ENCODE data around the gene GKAP1. TPM values are rescaled to one million over a fixed set of nuclear protein-coding genes. Genes with fewer than 3 reads are reported as not detected.

The GKAP1 gene
- polyA plus RNA-seq, 1 of the 3 experiments (the other 2 are of a cell fraction): 1.7 TPM

GRCh38 chr9:83721509-83721908 lies 96.1 kb downstream of the GKAP1 start:
- Histone ChIP-seq H3K79me2 (ENCODE audit: insufficient read depth) (no peaks in the 10 kb centered on the region), H3K27ac (ENCODE audit: low read depth in 2 of 2, low read length in 1 of 2) (no peak overlapping the region), H3K4me1 (ENCODE audit: control insufficient read depth in 1 of 2, insufficient read depth in 2 of 2, low read depth in 1 of 2, low read length in 1 of 2) (no peaks in the 10 kb centered on the region), H3K9ac (no peak overlapping the region), H3K4me3 (ENCODE audit: low read depth in 2 of 2, low read length in 1 of 2) (no peak overlapping the region), H3F3A (replicated peaks; ENCODE audit: insufficient read depth) (no peaks in the 10 kb centered on the region), H3K9me2 (no peaks in the 10 kb centered on the region), H4K20me1 (ENCODE audit: insufficient read depth) (no peaks in the 10 kb centered on the region), H3K36me3 (replicated peaks in 1 of 2; ENCODE audit: control insufficient read depth in 1 of 2, insufficient read depth in 2 of 2, low read length in 1 of 2) (no peaks in the 10 kb centered on the region), H3K27me3 (ENCODE audit: insufficient read depth) (no peaks in the 10 kb centered on the region), H2AFZ (ENCODE audit: low read depth) (no peak overlapping the region), H3K4me2 (no peak overlapping the region), H3K9me3 (no peaks in the 10 kb centered on the region)
- TF ChIP-seq TCF12 (IDR thresholded peaks at IDR 0.05): no peak
- TF ChIP-seq GABPA (IDR thresholded peaks at IDR 0.05; ENCODE audit: low read depth): no peak
- no peak for TF ChIP-seq PBX3 (IDR thresholded peaks at IDR 0.05)
- TF ChIP-seq MAX (IDR thresholded peaks at IDR 0.05; ENCODE audit: low read depth): no peak
- no peak for TF ChIP-seq EZH2phosphoT487 (IDR thresholded peaks at IDR 0.05; ENCODE audit: borderline replicate concordance, low read depth)
- TF ChIP-seq YY1 (IDR thresholded peaks at IDR 0.05; ENCODE audit: low read depth): no peak
- no peak for TF ChIP-seq ZBTB33 (IDR thresholded peaks at IDR 0.05; ENCODE audit: borderline replicate concordance, low read depth)
- no peak for TF ChIP-seq TEAD4 (IDR thresholded peaks at IDR 0.05; ENCODE audit: borderline replicate concordance, insufficient read depth)
- TF ChIP-seq ELF1 (IDR thresholded peaks at IDR 0.05): no peak
- TF ChIP-seq SMC3 (IDR thresholded peaks at IDR 0.05; ENCODE audit: low read depth, low read length): no peak
- TF ChIP-seq RCOR1 (IDR thresholded peaks at IDR 0.05; ENCODE audit: low read length): no peak
- no peak for TF ChIP-seq POLR2AphosphoS5 (IDR thresholded peaks at IDR 0.05; ENCODE audit: low read depth, low read length)
- TF ChIP-seq EP300 (IDR thresholded peaks at IDR 0.05; ENCODE audit: borderline replicate concordance in 1 of 2, low read depth in 1 of 2, low read length in 1 of 2): no peak
- no peak for DNase-seq
- CTCF ChIA-PET: interaction anchor here (1.8 kb wide), 1 partner anchor 12 kb away, joined by 7 read pairs; no protein-coding TSS in a partner anchor
- POLR2A ChIA-PET: no interaction called here

- no peaks in the 10 kb centered on the region for H3K4me1 ChIP-seq (ENCODE audit: control insufficient read depth in 1 of 2, insufficient read depth in 2 of 2, low read depth in 1 of 2, low read length in 1 of 2)
- no peaks in the 10 kb centered on the region for H3F3A ChIP-seq (replicated peaks; ENCODE audit: insufficient read depth)
- H3K4me3 ChIP-seq (ENCODE audit: low read depth in 2 of 2, low read length in 1 of 2): no peak overlapping the region
- no peak overlapping the region for H3K27ac ChIP-seq (ENCODE audit: low read depth in 2 of 2, low read length in 1 of 2)
- DNase-seq: no peak
- H3K9me2 ChIP-seq: no peaks in the 10 kb centered on the region
- no peaks in the 10 kb centered on the region for H3K27me3 ChIP-seq (ENCODE audit: insufficient read depth)
- no peaks in the 10 kb centered on the region for H4K20me1 ChIP-seq (ENCODE audit: insufficient read depth)
- no peak overlapping the region for H2AFZ ChIP-seq (ENCODE audit: low read depth)
- H3K79me2 ChIP-seq (ENCODE audit: insufficient read depth): no peaks in the 10 kb centered on the region
- ChIA-PET CTCF (no interaction called here), POLR2A (no interaction called here)
- no peaks in the 10 kb centered on the region for H3K36me3 ChIP-seq (replicated peaks in 1 of 2; ENCODE audit: control insufficient read depth in 1 of 2, insufficient read depth in 2 of 2, low read length in 1 of 2)
- no peak overlapping the region for H3K4me2 ChIP-seq
- H3K9me3 ChIP-seq: no peaks in the 10 kb centered on the region
- H3K9ac ChIP-seq: no peak overlapping the region
- TF ChIP-seq REST (IDR thresholded peaks at IDR 0.05; ENCODE audit: low read depth, low read length): no peak
- TF ChIP-seq SIN3A (IDR thresholded peaks at IDR 0.05; ENCODE audit: borderline replicate concordance, low read depth, low read length): no peak
- no peak for TF ChIP-seq ELF1 (IDR thresholded peaks at IDR 0.05)
- TF ChIP-seq JUND (IDR thresholded peaks at IDR 0.05): no peak
- no peak for TF ChIP-seq MXI1 (IDR thresholded peaks at IDR 0.05; ENCODE audit: low read depth, low read length)
- no peak for TF ChIP-seq NRF1 (IDR thresholded peaks at IDR 0.05; ENCODE audit: low read depth, low read length)
- TF ChIP-seq RAD21 (IDR thresholded peaks at IDR 0.05; ENCODE audit: low read length): no peak
- TF ChIP-seq GABPA (IDR thresholded peaks at IDR 0.05; ENCODE audit: low read depth): no peak
- no peak for TF ChIP-seq MEF2A (IDR thresholded peaks at IDR 0.05; ENCODE audit: borderline replicate concordance, low read depth)
- TF ChIP-seq GATA2 (CRISPR knock-in tag; IDR thresholded peaks at IDR 0.05): no peak
- TF ChIP-seq CHD2 (IDR thresholded peaks at IDR 0.05; ENCODE audit: low read length, partially characterized antibody): no peak
- no peak for TF ChIP-seq FOSL2 (IDR thresholded peaks at IDR 0.05; ENCODE audit: borderline replicate concordance, low read depth)
- no peak for TF ChIP-seq YY1 (IDR thresholded peaks at IDR 0.05; ENCODE audit: low read depth)
- TF ChIP-seq USF1 (IDR thresholded peaks at IDR 0.05; ENCODE audit: borderline replicate concordance, low read depth): no peak
These were observed 101.8 kb downstream of the GKAP1 start for GRCh38 chr9:83715794-83716193.

Measured in SK-N-SH (cell line).